HFFc6 (cell line): ENCODE results near the gene PDS5B. TPM values are rescaled to one million over a fixed set of nuclear protein-coding genes. Genes with fewer than 3 reads are reported as not detected.

Experiments used
- DNase-seq: peaks from one replicate; pipeline ENCODE4 v3.0.0-alpha.2; 2018
- H3K27ac Mint-ChIP-seq: 2 replicates; pipeline ENCODE4 v1.8.0; 2020; ENCODE audit warnings: mild to moderate bottlenecking, mixed read lengths
- H3K27me3 Mint-ChIP-seq: 2 replicates; pipeline ENCODE4 v1.8.0; 2021; ENCODE audit warnings: mild to moderate bottlenecking, moderate library complexity, mixed read lengths; ENCODE audit not compliant: insufficient read depth
- H3K36me3 Mint-ChIP-seq: 2 replicates; pipeline ENCODE4 v1.8.0; 2021; ENCODE audit warnings: low read depth, mixed read lengths
- H3K4me1 Mint-ChIP-seq: 2 replicates; pipeline ENCODE4 v1.8.0; 2020; ENCODE audit warnings: low read depth, mixed read lengths
- H3K4me3 Mint-ChIP-seq: 2 replicates; pipeline ENCODE4 v1.8.0; 2020; ENCODE audit warnings: mild to moderate bottlenecking, moderate library complexity, mixed read lengths
- H3K9me3 Mint-ChIP-seq: 2 replicates; pipeline ENCODE4 v1.8.0; 2020; ENCODE audit warnings: mild to moderate bottlenecking, mixed read lengths
- CTCF ChIP-seq: fragments of 200-600 bp; sonication (generic); IDR thresholded peaks from 2 replicates; pipeline ENCODE4 v1.5.0; 2021; ENCODE audit warnings: antibody characterized with exemption, mild to moderate bottlenecking
- total RNA-seq, 6 experiments: library from RNA; stranded (reverse); fragmentation: NEBNext Ultra II Directional; extraction: Animal tissue kit (Norgen Biotek cat#: 25700); gene quantifications; 2 replicates in 1 of 6; 3 replicates in 5 of 6; pipeline ENCODE4 v1.2.3, GENCODE V29; 2021

The PDS5B gene
- total RNA-seq, 6 experiments from 2014 or later = 21.0 to 28.9 (median 24.6) TPM

- Mint-ChIP-seq H3K36me3 (peaks cover 11% of the 10 kb centered on the region), H3K27ac (no peak overlapping the region), H3K4me1 (peaks cover 20% of the 10 kb centered on the region), H3K9me3 (peaks cover 6% of the 10 kb centered on the region), H3K27me3 (no peaks in the 10 kb centered on the region), H3K4me3 (no peak overlapping the region)
- DNase-seq = no peak
- no peak for TF ChIP-seq CTCF
Observed at GRCh38 chr13:32627793-32628192, 41.5 kb downstream of the PDS5B start.

- H3K36me3 Mint-ChIP-seq = no peaks in the 10 kb centered on the region
- H3K27ac Mint-ChIP-seq = no peak overlapping the region
- no peaks in the 10 kb centered on the region for H3K9me3 Mint-ChIP-seq
- no peak for DNase-seq
- H3K4me1 Mint-ChIP-seq = peaks cover 20% of the 10 kb centered on the region
- no peak for TF ChIP-seq CTCF
- H3K4me3 Mint-ChIP-seq = no peak overlapping the region
- H3K27me3 Mint-ChIP-seq = no peaks in the 10 kb centered on the region
Observed at GRCh38 chr13:32629313-32629712, 43.1 kb downstream of the PDS5B start.

GRCh38 chr13:32629866-32630265 is 43.6 kb downstream of the PDS5B start:
- Mint-ChIP-seq H3K4me1 (peaks cover 15% of the 10 kb centered on the region), H3K9me3 (no peaks in the 10 kb centered on the region), H3K4me3 (no peak overlapping the region), H3K36me3 (no peaks in the 10 kb centered on the region), H3K27ac (no peak overlapping the region), H3K27me3 (no peaks in the 10 kb centered on the region)
- no peak for TF ChIP-seq CTCF
- DNase-seq = no peak

GRCh38 chr13:32632343-32632909 is 46.2 kb downstream of the PDS5B start:
- TF ChIP-seq CTCF = no peak
- Mint-ChIP-seq H3K9me3 (no peaks in the 10 kb centered on the region), H3K27ac (no peak overlapping the region), H3K27me3 (no peaks in the 10 kb centered on the region), H3K36me3 (no peaks in the 10 kb centered on the region), H3K4me1 (peaks cover 6% of the 10 kb centered on the region; the same call in 1 of the 2 replicates), H3K4me3 (no peak overlapping the region)
- no peak for DNase-seq

GRCh38 chr13:32636711-32637110 is 50.5 kb downstream of the PDS5B start:
- Mint-ChIP-seq H3K9me3 (no peaks in the 10 kb centered on the region), H3K4me3 (no peak overlapping the region), H3K4me1 (peaks cover 13% of the 10 kb centered on the region), H3K27ac (no peak overlapping the region), H3K36me3 (no peaks in the 10 kb centered on the region), H3K27me3 (no peaks in the 10 kb centered on the region)
- no peak for DNase-seq
- TF ChIP-seq CTCF = no peak

GRCh38 chr13:32638739-32639138 is 52.5 kb downstream of the PDS5B start:
- no peaks in the 10 kb centered on the region for H3K36me3 Mint-ChIP-seq
- H3K4me3 Mint-ChIP-seq = no peak overlapping the region
- TF ChIP-seq CTCF = no peak
- no peaks in the 10 kb centered on the region for H3K27me3 Mint-ChIP-seq
- peaks cover 25% of the 10 kb centered on the region for H3K4me1 Mint-ChIP-seq
- no peaks in the 10 kb centered on the region for H3K9me3 Mint-ChIP-seq
- no peak for DNase-seq
- H3K27ac Mint-ChIP-seq = no peak overlapping the region
